ENCODE measurements around the gene APCDD1.
"Not testable (repeated sequence)": the region's sequence is repeated elsewhere in the genome, so short reads cannot be mapped to it uniquely, and the experiment has no call there.

Gene APCDD1

GRCh38 chr18:10497206-10497749, 42.8 kb downstream of the APCDD1 start:
- DNase-seq, result no peak

GRCh38 chr18:10499230-10499629, 44.8 kb downstream of the APCDD1 start:
- DNase-seq, result no peak

DNA sequence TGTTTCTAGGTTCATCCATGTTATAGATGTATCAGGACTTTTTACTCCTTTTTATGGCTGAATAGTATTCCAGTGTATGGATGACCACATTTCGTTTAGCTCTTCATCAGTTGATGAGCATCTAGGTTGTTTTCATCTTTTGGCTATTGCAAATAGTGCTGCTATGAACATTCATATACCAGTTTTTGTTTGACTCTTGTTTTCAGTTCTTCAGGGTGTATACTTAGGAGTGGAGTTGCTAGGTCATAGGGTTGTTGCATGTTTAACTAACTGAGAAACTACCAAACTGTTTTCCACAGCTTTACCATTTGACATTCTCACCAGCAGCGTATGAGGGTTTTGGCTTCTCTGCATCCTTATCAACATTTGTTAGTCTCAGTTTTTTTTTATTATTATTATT, 45.6 kb downstream of the APCDD1 start:
- no peak for DNase-seq

GRCh38 chr18:10504723-10505122, 50.3 kb downstream of the APCDD1 start:
- no peak for DNase-seq

- DNase-seq, result not testable (repeated sequence)
These were observed 51.5 kb downstream of the APCDD1 start for GRCh38 chr18:10505892-10506291.

- no peak for DNase-seq
These were observed 54.2 kb downstream of the APCDD1 start for GRCh38 chr18:10508591-10508990.

- no peak for DNase-seq
These were observed 56.8 kb downstream of the APCDD1 start for GRCh38 chr18:10511236-10511635.

DNA sequence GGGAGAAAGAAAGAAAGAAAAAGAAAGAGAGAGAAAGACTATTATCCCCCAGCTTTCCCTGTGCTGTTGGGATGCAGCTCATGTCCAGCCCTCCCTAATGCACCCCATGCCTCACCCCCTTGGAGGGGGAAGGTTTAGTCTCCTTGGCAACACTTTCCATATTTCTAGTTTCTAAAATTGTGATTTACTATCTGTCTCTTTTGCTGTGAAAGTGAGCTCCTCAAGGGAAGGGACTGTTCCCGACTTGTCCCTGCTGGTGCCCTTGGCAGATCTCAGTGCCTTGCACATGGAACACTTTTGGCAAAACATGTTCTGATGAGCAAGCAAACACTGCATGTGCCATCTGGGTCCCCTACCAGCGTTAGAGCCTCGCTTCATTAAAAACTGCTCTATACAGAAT, 59.6 kb downstream of the APCDD1 start:
- no peak for DNase-seq

- no peak for DNase-seq
These were observed 60.2 kb downstream of the APCDD1 start for GRCh38 chr18:10514601-10515000.

- DNase-seq, result no peak
These were observed 61.0 kb downstream of the APCDD1 start for GRCh38 chr18:10515456-10515855.

GRCh38 chr18:10516078-10516477, 61.6 kb downstream of the APCDD1 start:
- no peak for DNase-seq

DNA sequence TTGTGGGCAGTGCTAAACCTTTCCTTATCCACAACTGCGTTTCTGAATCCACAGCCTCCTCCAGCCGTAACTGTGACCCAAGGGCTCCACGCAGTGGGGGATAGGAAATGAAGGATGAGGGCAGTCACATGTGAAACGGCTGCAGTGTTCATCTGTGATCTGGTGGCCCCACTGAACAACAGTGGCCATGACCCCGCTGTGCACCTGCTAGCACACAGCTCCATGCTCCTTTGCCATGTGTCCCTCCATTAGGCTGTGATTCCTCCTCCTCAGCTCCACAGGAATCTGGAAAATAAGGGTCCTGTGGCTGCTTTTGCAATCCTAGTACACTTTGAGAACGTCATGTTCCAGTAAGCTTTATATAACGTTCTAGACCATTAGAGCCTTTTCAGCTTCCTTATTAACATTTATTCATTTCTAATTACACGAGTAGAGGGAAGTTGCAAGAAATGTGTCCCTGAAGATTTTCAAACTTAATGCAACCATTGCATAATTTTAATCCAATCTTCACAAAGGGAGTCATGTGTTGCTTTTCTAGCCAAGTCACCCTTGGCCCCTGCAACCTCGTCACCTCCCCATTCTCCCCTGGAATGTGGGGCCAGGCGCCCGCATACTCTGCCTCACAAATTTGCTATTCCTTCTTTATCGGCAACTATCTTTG, 64.3 kb downstream of the APCDD1 start:
- no peak for DNase-seq

GRCh38 chr18:10519366-10519765, 64.9 kb downstream of the APCDD1 start:
- DNase-seq, result no peak

GRCh38 chr18:10519999-10520935, 65.8 kb downstream of the APCDD1 start:
- DNase-seq, result no peak

- DNase-seq, result no peak
These were observed 67.1 kb downstream of the APCDD1 start for GRCh38 chr18:10521566-10521965.

- no peak for DNase-seq
These were observed 68.1 kb downstream of the APCDD1 start for GRCh38 chr18:10522574-10522973.

DNA sequence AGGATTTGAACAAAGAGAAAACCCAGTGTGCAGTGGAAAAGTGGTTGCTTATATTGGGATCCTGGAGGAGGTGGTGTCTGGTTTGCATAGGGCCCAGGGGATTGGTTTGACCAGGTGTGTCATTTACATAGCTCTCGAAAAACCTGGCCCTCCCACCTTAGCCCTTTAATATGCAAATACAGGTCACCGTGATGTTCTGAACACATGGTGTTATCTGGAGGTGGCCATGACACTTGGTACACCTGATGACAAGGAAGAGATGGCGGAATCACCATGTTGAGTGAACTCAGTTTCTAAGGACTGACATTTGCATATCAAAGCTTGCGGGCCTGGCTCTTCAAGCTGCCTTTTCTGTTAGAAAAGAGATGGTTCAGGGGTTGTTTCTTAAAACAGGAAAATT, 69.1 kb downstream of the APCDD1 start:
- DNase-seq, result no peak

DNA sequence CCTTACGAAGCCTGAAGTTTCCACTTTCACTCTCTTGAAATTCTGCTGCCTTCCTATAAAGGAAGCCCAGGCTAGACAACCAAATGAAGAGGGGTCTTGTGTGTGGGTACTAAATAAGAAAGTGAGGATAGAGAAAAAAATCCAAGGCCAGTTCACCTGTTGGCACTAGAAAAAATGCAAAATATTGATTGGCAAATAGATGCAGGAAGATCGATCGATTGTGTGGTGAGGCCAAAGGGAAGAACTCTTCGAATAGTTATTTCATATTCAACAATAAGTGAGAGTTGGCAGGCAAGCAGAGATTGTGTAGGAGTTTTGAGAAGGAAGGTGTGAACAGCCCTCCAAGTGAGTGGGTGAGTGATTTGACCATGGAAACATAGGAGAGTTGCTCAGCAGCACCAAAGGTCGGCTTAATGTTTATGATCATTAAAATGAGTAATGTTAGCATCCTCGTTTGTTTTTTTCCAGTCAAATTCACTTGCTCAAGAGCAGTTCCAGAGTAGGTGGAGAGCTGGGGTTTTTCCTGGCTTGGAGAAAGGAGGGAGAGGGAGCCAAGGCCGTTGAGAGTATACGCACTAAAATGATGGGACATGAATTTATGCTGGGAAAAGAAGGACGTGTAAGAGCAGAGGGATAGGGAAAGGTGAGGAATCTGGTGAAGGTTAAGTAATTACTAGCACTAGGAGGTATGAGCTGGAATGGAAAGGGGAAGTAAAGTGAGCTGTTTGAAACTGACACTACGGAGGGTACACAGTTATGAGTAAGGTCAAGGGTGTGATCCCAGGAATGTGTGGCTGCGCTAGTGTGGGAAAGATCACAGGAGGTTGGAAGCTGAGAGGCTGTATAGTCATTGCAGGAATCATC, 70.3 kb downstream of the APCDD1 start:
- DNase-seq, result no peak

- no peak for DNase-seq
These were observed 70.9 kb downstream of the APCDD1 start for GRCh38 chr18:10525371-10525691.

- DNase-seq, result peak; percentile 72
These were observed 71.5 kb downstream of the APCDD1 start, which contains the start of gene NAPG for GRCh38 chr18:10525697-10526560. NAPG (plus strand) TSS chr18:10526027; CDS start chr18:10526103, 76 bp downstream.

DNA sequence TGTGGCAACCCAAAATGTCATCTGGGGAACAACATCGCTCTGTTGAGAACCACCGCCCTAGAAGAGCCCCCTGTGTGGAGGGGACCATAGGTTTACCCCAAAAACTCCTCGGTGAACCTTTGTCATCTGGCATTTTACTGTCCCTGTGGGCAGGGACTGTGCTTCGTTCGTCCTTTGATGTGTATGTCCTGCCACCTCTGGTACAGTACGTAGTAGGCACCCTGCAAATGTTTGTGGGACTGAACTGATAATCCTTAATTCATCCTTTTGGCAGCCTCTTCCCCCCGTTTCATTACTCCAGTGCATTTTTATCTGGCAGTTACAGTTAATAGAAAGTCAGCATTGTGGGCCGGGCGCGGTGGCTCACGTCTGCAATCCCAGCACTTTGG, 72.1 kb downstream of the APCDD1 start:
- no peak for DNase-seq

DNA sequence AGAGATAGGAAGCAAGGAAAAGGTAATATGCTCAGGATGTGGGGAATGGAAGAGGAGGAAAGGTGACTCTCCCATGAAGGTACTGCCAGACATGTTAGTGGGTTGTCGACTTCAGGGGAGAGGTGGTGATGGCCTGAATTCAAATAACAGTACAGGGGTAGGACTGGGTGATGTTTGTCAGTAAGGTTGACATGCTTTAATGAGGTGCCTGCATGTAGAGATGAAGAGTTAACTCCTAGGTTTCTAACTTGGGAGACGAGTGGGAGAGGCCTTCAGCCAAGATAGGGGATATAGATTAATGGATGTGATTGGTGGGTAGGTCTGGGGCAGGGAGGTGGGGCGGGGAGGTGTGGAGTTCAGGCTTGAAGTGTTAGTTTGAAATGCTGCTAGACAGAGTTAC, 74.0 kb downstream of the APCDD1 start:
- DNase-seq, result no peak

All from NK-92 treated with Interleukin-12 subunit alpha and Interleukin-12 subunit beta, amount 100 ng/mL, for 24 hours (cell line).